Measurements from ENCODE around the gene MFGE8.
"Not testable (repeated sequence)": the region's sequence is repeated elsewhere in the genome, so short reads cannot be mapped to it uniquely, and the experiment has no call there.

Gene MFGE8, protein sequence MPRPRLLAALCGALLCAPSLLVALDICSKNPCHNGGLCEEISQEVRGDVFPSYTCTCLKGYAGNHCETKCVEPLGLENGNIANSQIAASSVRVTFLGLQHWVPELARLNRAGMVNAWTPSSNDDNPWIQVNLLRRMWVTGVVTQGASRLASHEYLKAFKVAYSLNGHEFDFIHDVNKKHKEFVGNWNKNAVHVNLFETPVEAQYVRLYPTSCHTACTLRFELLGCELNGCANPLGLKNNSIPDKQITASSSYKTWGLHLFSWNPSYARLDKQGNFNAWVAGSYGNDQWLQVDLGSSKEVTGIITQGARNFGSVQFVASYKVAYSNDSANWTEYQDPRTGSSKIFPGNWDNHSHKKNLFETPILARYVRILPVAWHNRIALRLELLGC

DNA sequence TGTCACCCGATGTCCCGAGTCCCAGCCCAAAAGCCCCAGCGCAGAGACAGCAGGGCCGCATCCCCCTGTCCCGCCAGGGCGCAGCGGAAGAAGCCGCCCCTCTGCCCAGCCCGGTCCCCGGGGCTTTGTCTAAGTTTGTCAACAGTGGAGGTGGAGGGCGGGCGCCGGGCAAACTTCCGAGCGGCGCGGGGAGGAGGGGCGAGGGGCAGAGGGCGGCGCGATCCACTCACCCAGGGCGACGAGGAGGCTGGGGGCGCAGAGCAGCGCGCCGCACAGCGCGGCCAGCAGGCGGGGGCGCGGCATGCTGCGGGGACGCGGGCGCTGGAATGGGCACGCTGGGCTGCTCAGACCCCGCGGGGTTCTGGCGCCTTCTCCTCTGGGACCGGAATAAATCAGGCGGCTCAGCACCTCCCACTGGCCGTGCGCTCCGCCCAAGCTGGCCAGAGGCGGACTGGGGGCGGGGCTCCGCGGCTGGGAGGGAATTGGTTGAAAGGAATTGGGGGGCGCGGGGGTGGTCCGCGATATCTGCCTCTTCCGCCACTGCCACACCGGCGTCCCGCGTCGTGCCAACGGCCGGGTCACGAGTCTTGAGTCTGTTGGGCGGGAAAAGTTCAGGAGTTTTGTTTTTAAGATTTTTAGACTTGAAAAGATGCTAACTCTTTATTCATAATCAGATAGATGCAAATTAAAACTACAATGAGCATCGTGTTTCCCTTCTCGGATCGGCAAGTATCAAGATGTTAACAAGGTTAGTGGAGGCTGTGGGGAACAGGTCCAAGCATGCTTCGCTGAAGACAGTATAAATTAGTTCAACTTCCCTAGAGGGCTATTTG, at the start of gene MFGE8:
Gene MFGE8 (minus strand): TSS at position 363 of the 833 bp plus-strand sequence. CDS start 60 bp downstream, at position 303.
- peak; percentile 32 to 72 for DNase-seq

DNA sequence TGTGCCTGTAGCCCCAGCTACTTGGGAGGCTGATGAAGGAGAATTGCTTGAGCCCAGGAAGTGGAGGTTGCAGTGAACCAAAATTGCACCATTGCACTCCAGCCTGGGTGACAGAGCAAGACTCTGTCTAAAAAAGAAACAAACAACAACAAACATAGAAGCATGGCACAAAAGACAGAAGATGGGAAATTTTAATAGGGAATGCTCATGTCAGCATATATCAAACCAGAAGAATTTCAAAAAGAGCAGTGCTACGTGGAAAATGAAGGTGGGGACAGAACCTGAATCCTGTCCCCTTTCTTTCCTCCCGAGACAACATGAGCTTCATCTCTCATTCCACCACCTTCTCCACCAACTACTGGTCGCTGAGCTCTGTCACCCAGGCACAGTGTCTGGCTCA, 46.3 kb upstream of the MFGE8 start:
- no peak for DNase-seq

DNA sequence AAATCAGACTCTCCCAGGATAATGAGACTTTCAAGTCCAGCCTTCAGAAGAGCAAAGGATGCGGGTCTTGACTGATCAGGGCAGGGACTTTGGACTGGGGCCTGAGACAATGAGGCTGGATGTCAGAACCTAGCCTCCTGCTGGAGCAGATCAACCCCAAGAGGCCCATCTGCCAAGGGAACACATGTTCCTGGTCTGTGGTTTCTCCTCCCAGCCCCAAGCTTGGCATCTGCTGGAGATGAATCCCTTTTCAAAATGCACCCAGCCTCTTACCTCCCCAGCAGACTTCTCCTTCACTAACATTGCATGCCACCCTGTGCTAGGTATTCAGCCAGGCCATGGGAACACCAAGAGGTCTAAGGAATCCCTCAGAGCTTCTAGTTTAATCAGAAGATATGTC, 43.7 kb upstream of the MFGE8 start:
- no peak for DNase-seq

DNA sequence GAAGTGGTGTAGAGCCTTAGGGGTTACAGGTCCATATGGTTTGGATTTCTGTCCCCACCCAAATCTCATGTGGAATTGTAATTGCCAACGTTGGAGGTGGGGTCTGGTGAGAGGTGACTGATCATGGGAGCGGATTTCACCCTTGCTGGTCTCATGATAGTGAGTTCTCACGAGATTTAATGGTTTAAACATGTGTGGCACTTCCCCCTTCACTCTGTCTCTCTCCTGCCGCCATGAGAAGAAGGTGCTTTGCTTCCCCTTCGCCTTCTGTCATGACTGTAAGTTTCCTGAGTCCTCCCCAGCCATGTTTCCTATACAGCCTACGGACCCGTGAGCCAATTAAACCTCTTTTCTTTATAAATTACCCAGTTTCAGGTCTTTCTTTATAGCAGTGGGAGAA, 43.1 kb upstream of the MFGE8 start:
- no peak for DNase-seq

DNA sequence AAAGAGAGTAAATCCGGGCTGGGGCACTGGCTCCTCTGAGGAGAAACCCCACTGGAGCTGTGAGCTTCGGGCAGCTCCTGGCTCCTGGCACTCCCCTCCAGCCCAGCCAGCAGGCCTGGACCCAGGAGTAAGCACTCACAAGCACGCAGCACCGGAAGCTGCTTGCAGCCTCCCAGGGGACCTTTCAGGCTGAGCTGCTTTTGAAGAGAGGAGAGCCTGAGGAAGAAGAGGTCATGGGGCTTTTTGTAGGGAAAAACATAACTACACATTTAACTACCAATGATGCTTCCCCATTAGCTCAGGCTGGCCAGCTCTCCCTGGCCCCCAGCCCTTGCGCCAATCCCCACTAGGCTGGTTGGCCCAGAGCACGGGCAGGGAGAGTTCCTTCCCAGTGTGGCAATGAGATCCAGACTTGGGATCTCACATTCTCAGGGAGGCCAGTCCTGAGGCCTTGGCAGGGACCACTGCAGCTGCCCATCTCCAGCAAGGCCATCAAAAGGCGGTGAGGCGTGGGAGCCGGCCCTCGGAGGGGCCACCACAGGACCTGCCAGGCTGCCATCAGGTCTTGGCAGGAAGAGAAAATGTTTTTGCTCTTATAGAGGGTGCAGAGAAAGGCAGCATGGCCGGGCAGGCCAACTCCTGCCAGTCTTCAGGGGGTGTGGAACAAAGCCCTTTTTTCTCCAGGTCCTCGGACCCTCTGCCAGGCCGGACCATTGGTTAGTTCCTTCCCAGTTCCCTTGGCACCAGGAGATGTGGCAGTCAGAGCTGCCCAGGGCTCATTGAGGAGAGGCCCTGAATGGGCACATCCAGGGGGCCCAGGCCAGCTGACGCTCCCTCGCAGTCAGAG, 41.5 kb upstream of the MFGE8 start:
- peak; percentile 58 to 64 for DNase-seq

DNA sequence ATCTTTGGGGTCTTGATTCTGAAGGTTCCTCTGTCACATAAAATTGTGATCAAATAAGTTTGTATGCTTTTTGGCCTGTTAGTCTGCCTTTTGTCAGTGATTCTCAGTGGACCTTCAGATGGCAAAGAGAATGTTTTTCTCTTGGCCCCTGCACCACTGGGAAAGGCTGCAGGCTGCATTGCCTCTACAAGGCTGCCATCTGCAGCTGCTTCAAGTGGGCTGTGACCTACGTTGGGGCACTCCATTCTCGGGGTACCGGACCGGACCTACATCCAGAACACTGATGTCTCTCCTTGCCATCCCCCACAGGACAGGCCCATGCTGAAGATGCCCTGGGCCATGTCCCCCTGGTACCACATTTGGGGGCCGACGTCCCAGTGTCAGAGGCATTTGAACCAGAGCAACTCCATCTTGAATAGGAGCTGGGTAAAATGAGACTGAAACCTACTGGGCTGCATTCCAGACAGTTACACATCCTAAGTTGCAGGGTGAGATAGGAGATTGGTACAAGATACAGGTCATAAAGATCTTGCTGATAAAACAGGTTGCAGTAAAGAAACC, 37.5 kb upstream of the MFGE8 start:
- DNase-seq: peak; percentile 2 to 35

DNA sequence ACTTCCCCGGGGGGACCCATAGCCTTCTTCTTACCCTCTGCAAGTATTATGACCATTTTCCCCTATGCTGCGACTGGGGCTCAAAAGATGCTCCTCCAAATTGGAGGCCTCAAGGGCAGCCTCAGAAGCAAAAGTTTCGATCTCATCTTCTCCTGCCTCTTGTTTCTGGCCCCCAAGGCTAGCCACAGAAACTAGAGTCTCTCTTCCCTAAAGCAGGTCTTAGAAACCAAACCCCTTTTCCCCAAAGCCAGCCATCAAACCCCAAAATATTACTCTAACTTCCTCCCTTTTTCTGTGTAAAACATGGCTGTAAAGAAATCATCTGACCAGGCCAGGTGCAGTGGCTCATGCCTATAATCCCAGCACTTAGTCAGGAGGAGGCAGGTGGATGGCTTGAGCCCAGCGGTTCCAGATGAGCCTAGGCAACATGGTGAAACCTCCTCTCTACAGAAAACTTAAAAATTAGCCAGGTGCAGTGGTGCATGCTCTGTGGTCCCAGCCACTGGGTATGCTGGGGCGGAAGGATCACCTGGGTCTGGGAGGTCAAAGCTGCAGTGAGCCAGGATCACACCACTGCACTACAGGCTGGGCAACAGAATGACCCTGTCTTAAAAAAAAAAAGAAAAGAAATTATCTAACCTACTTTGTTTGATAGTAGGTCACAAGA, 36.7 kb upstream of the MFGE8 start:
- no peak for DNase-seq

DNA sequence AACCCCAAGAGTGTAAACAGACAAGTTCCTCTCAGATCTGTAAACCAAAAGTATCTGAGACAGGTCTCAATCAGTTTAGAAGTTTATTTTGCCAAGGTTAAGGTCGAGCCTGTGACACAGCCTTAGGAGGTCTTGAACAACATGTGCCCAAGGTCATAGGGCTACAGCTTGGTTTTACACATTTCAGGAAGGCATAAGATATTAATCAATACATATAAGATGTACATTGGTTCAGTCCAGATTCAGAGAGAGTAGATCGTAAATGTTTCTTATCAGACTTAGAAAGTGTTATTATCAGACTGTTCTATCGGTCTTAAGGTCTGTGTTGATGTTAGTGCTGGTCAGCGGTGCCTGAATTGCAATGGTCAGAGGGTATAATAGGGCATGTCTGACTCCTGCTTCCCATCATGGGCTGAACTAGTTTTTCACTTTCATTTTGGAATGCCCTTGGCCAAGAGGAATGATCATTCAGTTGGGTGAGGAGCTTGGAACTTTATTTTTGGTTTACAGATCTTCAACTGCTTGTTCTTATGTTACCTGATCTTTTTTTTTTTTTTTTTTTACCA, 27.0 kb upstream of the MFGE8 start:
- DNase-seq: no peak

DNA sequence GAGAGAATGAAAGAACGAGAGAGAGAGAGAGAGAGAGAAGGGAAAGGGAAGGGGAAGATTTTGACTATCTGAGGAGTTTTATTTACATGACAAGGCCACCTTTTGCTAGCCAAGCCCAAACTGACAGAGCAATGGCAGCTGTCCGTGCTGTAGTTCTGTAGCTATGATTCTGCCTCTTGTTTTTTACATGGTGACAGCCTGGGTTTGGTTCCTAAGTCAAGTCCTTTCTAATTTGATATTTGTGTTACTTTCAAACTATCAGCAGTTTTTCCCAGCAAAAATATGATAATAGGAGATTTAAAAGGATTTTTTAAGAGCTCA, 26.3 kb upstream of the MFGE8 start:
- DNase-seq: no peak

DNA sequence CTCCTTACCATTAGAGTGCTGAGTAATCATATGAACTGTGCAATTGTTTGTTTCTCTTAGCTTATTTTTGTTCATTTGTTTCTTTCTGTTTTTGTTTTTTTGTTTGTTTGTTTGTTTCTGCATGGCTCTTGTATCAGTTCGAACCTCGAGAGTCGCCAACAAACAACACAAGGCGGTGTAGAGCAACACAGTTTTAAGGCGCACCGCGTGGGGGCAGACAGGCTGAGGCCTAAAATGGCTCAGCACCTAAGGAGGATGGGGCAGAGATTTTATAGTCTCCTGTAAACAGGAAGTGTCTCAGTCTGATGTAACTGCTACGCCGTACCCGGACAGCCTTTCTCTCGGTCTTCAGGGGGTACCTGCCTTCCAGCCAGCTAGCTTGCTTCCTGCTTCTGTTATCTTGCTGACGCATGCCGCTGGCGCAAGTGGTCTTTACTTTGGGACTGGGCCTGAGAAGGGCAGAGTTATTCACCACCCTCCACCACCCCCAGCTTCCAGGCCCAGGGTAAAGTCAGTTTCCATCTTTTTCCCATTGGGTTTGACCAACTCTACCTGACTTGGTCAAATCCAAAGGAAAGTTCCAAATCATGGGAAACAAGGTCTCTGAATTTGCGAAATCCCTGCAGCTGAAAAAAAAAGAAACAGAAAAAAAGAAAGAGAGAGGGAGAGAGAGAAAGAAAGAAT, 25.8 kb upstream of the MFGE8 start:
- DNase-seq: no peak

DNA sequence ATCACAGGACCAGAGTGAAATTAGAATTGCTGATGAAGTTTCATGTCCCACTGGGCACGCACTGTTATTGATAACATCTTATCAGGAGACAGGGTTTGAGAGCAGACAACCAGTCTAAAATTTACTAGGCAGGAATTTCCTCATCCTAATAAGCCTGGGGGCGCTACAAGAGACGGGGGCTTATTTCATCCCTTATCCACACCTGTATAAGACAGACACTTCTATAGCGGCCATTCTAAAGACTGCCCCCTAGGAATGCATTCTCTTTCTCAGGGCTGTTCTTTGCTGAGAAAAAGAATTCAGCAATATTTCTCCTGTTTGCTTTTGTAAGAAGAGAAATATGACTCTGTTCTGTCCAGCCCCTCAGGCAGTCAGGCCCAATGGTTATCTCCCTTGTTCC, 21.3 kb upstream of the MFGE8 start:
- not testable (repeated sequence) for DNase-seq

DNA sequence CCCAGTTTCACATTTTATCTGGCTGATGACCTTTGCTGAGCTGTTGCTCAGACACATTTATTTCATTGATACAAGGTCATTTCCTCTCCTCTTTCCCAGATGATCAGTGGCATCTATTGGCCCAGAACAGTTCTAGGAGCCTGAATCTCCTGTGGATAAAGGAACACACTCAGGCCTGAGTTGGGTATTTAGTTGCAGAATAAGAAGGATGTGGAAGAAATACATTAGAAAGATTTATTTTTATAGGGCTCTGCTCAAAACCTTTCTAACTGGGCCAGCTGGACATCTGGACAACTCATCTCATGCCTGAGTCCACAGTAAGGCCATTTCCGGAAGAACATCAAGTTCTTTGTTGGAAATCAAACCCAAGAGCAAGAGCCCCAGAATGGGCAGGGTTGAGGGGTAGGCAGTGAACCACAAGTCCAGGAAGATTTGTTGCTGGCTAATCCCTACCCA, 19.7 kb upstream of the MFGE8 start:
- no peak for DNase-seq

DNA sequence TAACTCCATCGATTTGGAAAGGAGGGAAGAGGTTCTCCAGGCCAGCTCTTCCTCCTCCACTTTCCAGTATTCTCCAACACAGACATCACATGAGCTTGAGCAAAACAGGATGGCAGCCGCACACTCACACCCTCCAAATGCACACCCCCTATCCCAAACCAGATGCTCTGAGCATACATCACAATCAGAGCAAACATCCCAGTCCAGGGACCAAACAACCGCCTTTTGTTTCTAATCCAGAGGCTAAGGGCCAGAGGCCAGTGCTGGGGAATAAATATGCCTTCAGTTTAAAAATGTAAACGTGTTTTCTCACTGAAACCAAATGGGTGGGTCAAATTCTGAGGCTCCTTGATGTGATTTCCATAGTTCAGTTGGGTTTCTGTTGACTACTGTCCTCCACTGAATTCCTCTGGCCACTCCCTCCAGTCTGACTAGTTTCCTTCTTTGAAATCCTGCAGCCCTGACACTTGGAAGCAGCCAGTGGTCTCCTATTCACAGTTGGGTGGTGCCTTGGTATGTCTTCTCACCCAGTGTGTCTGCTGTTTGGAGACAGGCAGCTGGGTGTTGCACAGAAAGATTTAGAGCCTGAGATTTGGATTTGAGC, 19.2 kb upstream of the MFGE8 start:
- DNase-seq: peak; percentile 66 to 80

DNA sequence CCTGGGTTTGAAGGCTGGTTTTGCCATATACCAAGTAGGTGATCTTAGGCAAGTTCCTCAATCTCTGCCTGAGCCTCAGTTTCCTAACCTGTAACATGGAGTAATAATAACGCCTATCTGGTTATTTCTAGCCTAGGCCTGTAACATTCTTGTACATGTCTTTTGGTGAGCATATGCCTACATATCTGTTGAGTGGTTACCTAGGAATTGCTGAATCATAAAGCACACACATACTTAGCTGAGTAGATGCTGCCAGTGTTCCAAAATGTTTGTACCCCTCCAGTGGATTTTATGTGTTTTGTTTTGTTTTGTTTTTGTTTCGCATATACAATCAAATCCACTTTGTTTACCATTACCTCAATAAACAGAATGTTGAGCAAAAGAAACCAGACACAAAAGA, 17.4 kb upstream of the MFGE8 start:
- no peak for DNase-seq

DNA sequence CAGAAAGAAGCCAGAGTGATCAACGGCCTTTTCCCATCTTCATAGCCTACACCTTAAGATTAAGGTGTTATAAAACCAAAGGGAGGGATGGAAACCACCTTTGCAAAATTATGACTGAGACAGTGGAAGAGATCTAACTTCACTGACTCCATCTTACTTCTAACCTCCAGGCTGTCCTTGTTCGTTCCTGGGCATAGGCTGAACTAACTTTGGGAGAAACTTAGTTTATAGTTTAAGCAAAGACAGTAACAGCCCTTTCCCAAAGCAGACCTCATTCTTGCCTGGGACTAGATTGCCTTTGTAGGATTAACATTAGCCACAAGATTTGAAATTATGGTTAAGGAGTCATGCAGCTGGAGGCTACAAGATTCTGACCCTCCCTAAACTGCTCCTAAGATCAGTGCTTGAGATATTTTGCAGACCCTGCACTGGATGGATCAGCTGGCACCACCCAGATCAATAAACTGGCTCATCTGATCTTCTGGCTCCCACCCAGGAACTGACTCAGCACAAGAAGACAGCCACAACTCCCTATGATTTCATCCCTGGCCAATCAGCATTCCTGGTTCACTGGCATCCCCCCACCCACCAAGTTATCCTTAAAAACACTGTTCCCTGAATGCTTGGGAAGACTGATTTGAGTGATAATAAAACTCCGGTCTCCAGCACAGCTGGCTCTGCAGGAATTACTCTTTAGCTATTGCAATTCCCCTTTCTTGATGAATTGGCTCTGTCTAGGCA, 16.3 kb upstream of the MFGE8 start:
- not testable (repeated sequence) for DNase-seq

DNA sequence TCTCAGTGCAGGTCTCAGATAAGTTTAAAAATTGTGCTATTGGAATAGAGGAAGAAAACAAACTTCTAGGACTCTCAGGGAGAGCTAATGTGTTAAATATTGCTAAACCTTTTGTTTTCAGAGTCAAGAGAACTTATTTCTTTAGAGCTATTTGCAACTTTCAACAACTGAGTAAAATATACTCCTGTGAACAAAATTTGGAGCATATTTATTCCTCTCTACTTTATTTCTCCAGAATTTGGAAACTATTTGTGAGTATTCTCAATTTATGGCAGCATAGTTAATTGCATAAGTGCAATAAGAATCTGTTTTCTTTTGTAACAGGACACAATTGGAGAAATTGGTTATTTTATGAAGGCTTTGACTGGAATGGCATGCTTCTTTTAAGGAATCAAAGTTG, 15.0 kb upstream of the MFGE8 start:
- DNase-seq: not testable (repeated sequence)

DNA sequence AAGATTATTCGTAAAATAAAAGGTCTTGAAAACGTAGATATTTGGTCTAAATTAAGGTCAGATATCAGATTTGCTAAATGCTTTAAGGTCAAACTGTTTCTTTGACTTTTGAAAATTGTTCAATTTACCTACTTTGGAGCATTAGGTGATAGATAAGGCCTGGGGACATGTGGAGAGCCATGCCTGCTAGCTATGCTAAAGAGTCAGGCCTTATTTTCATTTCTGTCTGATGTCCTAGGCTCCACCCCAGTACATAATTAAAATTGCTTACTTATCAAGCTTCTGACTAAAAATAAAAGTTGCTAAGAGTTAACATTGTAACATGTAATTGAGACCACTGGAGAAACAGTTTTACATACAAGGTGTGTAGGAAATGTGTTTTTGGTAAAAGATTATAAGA, 12.5 kb upstream of the MFGE8 start:
- not testable (repeated sequence) for DNase-seq

DNA sequence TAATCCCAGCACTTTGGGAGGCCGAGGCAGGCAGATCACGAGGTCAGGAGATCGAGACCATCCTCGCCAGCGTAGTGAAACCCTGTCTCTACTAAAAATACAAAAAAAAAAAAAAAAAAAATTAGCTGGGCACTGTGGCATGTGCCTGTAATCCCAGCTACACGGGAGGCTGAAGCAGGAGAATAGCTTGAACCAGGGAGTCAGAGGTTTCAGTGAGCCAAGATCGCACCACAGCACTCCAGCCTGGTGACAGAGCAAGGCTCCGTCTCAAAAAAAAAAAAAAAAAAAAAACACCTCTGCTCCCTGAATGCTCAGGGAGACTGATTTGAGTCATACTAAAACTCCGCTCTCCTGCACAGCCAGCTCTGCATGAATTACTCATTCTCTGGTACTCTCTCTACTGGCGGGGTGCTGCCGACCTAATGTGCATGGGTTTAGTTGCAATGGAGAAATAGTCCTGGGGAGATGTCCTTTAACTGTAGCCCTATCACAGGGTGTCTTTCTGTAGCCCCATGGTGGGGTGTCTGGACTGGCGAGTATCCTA, 7.8 kb upstream of the MFGE8 start:
- not testable (repeated sequence) for DNase-seq

DNA sequence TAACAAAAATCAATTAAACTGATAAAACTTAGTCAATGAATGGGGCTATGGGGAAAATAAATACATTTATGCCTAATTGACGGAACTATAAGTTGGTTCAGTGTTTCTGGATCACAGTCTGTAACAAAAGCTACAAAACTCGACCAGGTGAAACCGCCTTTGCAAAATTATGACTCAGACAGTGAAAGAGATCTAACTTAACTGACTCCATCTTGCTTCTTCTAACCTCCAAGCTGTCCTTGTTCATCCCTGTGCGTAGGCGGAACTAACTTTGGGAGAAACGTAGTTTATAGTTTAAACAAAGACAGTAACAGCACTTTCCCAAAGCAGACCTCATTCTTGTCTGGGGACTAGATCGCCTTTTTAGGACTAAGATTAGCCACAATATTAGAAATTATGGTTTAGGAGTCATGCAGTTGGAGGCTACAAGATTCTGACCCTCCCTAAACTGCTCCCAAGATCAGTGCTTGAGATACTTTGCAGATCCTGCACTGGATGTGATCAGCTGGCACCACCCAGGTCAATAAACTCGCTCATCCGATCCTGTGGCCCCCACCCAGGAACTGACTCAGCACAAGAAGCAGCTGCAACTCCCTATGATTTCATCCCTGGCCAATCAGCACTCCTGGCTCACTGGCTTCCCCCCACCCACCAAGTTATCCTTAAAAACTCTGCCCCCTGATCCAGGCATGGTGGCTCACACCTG, 7.2 kb upstream of the MFGE8 start:
- DNase-seq: no peak
